ENCODE measurements around the gene CTSO. TPM values are rescaled to one million over a fixed set of nuclear protein-coding genes. Genes with fewer than 3 reads are reported as not detected.

The CTSO gene, protein sequence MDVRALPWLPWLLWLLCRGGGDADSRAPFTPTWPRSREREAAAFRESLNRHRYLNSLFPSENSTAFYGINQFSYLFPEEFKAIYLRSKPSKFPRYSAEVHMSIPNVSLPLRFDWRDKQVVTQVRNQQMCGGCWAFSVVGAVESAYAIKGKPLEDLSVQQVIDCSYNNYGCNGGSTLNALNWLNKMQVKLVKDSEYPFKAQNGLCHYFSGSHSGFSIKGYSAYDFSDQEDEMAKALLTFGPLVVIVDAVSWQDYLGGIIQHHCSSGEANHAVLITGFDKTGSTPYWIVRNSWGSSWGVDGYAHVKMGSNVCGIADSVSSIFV
- total RNA-seq: 1 to 10 TPM; 4.6 to 4.7 TPM

DNA sequence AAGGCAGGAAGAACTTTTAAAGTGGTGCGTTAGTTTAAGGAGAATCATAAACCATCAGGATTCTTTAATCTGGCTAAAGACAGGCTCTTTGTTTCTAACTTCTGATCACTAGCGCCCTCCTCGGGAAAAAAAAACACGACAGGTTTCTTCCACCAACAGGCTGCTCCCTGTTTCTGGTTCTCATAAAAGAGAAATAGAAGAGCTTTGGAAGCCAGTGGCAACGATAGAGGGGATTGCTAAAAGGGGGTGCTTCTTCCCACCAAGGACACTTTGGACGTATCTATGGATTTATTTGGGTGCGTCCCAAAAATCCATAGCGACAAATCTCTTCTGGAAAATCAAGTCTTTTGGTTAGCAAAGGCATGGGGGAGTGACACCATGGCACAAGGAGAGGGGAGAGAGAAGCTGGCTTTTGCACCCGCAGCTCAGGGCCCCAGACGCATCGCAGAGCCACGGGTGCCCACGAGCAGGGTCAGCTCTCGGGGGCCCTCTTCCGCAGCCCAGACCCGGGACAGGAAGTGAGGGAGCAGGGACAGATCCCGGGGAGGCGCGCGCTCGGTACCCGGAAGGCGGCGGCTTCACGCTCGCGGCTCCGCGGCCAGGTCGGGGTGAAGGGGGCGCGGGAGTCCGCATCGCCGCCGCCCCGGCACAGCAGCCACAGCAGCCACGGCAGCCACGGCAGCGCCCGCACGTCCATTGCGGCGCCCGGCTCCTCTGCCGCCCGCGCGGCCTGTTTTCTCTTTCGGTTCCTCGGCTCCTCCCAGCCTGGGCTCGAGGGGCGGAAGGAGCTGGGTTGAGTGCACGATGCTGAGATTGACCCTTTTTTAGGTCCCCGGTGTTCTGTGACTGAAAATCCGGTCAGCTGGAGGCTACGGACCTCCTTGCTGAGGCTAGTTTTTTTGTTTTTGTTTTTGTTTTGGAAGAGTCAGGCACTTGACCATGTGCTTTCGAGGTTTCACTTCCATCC, at the start of gene CTSO:
CTSO (minus strand) TSS at position 716 of the 967 bp plus-strand sequence; CDS start at position 697, 19 bp downstream.
- no peaks in the 10 kb centered on the region for H3K9me3 Mint-ChIP-seq
- H3K4me3 Mint-ChIP-seq: peak within 1 kb of the TSS; percentile 95
- peaks cover 33% of the 10 kb centered on the region for H3K4me1 Mint-ChIP-seq
- peak; percentile 78 for DNase-seq
- H3K27me3 Mint-ChIP-seq: no peaks in the 10 kb centered on the region
- peak within 1 kb of the TSS; percentile 98 for H3K27ac Mint-ChIP-seq
- peaks cover 2% of the 10 kb centered on the region for H3K36me3 Mint-ChIP-seq

DNA sequence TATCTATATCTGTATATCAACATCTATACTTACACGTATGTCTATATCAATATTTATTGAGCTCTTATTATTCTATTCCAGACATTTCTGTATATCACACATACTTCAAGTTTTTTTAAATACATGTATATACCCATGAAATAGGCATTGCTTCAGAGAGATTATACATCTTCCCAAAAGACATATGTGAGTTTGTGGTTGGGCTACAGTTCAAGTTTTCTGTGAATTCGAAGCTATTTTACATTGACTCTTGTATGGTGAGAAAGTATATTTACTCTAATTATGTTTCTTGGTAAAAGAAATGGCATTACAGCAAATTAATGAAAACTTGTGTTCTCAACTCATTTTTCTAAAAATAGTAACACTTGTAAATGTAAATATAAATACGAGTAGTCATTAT, 46.8 kb upstream of the CTSO start:
- DNase-seq: no peak
- H3K9me3 Mint-ChIP-seq: peaks cover 3% of the 10 kb centered on the region
- H3K36me3 Mint-ChIP-seq: no peaks in the 10 kb centered on the region
- no peak overlapping the region for H3K27ac Mint-ChIP-seq
- peaks cover 4% of the 10 kb centered on the region for H3K27me3 Mint-ChIP-seq
- H3K4me3 Mint-ChIP-seq: no peak overlapping the region
- no peaks in the 10 kb centered on the region for H3K4me1 Mint-ChIP-seq

DNA sequence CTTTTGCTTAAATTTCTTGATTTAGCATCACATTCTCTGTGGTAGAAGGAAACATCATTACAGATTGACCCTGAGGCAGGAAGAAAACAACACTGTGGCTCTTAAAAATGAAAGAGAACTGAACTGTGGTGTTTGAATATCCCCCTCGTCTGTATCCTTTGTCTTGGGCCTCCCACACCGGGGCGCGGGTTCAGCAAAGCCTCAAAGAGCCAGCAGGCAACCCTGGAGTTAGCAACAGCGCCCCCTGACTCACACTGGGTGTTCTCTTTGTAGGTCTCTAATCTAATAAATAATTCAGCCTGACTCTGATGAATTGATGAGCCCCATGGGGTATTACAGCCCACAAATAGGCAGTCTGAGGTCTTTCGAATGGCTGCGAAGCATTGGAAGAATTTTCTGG, 46.1 kb upstream of the CTSO start:
- H3K4me1 Mint-ChIP-seq: no peaks in the 10 kb centered on the region
- peak; percentile 2 for DNase-seq
- H3K4me3 Mint-ChIP-seq: no peak overlapping the region
- no peaks in the 10 kb centered on the region for H3K36me3 Mint-ChIP-seq
- no peak overlapping the region for H3K27ac Mint-ChIP-seq
- H3K27me3 Mint-ChIP-seq: peaks cover 4% of the 10 kb centered on the region
- H3K9me3 Mint-ChIP-seq: peaks cover 3% of the 10 kb centered on the region

DNA sequence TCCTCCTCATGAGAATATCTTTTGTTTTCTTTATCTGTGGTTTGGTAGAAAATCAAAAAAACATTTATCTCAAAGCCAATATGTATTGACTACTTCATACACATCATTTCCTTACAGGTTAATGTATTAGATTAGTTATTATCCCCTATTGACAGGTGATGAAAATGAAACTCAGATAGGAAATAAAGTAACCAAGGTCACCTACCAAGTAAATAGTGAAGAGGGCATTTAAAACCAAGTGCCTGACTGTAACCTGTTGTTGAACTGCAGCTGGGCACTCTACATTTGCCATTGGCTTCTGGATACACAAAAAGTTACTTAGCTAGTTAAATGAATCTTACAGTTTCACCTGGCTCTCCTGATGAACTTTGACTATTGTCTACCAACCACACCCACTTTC, 41.4 kb upstream of the CTSO start:
- H3K27me3 Mint-ChIP-seq: peaks cover 8% of the 10 kb centered on the region
- H3K36me3 Mint-ChIP-seq: no peaks in the 10 kb centered on the region
- DNase-seq: no peak
- H3K9me3 Mint-ChIP-seq: no peaks in the 10 kb centered on the region
- no peaks in the 10 kb centered on the region for H3K4me1 Mint-ChIP-seq
- no peak overlapping the region for H3K27ac Mint-ChIP-seq
- no peak overlapping the region for H3K4me3 Mint-ChIP-seq

DNA sequence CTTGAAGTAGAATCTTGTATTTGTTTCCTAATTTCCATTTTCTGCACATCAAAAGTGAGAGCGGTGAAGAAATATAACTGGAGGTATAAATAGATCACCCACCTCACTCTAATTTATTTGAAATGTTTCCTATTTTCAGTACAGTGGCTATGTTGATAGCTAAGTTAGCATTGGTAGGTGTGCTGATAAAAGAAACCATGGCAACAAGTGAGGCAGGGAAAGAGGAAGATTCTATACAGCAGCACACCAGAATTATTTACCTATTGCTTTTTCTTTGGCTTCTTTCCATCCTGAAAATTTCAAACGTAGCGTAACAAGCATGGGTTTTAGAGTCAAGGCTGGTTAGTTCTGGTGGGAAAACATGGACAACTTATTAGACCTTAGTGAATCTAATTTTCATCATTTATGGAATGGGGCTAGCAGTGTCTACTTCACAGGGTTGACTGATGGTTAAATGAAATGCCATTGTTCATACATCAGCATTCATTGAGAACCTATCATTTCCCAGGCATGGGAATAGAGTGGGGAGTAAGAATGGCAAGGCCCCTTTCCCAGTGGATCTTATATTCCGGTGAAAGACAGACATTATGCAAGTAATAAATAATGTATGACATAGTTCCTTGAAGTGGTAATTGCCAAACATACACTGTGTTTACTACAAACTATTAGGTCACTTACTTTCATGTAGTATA, 30.6 kb upstream of the CTSO start:
- no peaks in the 10 kb centered on the region for H3K4me1 Mint-ChIP-seq
- H3K27me3 Mint-ChIP-seq: peaks cover 10% of the 10 kb centered on the region
- no peak overlapping the region for H3K4me3 Mint-ChIP-seq
- no peak for DNase-seq
- H3K27ac Mint-ChIP-seq: no peak overlapping the region
- no peaks in the 10 kb centered on the region for H3K36me3 Mint-ChIP-seq
- H3K9me3 Mint-ChIP-seq: peaks cover 1% of the 10 kb centered on the region

DNA sequence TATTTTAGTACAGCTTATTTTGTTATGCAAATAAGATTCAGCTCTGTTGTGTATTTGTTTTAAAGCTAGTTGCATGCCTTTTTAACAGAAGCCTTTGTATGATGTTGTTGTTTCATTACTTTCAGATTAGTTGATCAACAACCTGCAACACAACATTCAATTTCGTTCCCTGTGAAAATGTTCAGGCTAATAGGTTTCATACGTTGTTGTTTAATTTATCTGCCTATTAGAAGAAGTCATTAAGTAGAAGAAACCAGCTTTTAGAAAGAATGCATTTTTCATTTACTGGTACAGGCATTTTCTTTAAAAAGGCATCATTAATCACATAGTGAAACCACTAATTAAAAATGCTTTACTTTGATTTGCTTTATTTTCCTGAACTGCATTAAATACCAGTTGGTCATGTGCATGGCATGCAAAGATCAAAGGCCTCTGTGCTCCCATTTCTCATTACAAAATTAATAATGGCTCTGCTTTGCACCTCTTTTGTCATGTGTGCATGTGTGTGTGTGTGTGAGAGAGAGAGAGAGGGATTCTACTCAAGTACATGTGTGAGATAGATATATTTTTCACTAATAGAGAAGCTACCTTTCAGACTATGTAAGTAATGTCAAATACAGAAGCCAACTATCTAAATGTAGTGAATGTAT, 29.2 kb upstream of the CTSO start:
- Mint-ChIP-seq H3K4me1 (no peaks in the 10 kb centered on the region), H3K27ac (no peak overlapping the region), H3K36me3 (no peaks in the 10 kb centered on the region), H3K27me3 (peaks cover 6% of the 10 kb centered on the region), H3K4me3 (no peak overlapping the region), H3K9me3 (peaks cover 5% of the 10 kb centered on the region)
- DNase-seq: no peak

DNA sequence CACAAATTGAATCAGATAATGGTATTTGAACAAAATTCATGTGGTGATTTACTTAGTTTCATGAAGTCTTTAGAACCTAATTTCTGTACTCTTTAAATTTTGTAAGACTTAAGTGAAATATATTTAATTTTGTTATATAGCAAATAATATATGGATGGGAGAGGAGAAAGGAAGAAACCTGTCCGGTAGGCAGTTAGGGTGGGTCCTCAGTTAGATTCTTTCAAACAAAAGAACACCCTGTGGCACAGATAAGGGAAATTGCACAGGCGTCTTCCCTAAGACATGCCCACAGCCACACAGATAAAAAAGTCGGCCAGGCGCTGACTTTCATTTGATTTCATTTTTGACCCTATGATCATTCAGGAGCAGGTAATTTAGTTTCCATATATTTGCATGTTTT, 25.1 kb upstream of the CTSO start:
- no peak overlapping the region for H3K4me3 Mint-ChIP-seq
- no peaks in the 10 kb centered on the region for H3K36me3 Mint-ChIP-seq
- H3K27me3 Mint-ChIP-seq: peaks cover 15% of the 10 kb centered on the region
- no peak for DNase-seq
- H3K9me3 Mint-ChIP-seq: peaks cover 7% of the 10 kb centered on the region
- H3K27ac Mint-ChIP-seq: no peak overlapping the region
- H3K4me1 Mint-ChIP-seq: no peaks in the 10 kb centered on the region

DNA sequence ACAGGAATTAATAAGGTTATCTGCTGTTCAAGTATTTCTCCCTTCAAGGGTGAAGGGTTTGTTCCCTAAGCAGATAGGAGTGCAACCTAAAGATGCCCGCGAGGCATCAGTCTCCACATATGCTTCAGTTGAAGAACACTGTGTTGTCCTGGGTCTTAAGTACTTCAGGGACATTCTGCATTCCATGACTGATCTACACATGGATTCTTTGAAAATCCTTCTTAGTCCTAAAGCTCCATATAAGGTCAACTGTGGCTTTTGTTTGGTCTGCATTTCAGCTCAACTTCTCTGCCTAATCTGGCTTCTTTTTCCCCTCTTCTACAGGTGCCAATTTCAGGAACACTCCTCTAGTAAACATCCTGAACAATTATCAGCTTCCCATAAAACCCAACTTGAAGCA, 21.8 kb upstream of the CTSO start:
- no peaks in the 10 kb centered on the region for H3K4me1 Mint-ChIP-seq
- H3K27ac Mint-ChIP-seq: no peak overlapping the region
- H3K9me3 Mint-ChIP-seq: peaks cover 7% of the 10 kb centered on the region
- no peaks in the 10 kb centered on the region for H3K36me3 Mint-ChIP-seq
- DNase-seq: no peak
- H3K4me3 Mint-ChIP-seq: no peak overlapping the region
- H3K27me3 Mint-ChIP-seq: peaks cover 14% of the 10 kb centered on the region

DNA sequence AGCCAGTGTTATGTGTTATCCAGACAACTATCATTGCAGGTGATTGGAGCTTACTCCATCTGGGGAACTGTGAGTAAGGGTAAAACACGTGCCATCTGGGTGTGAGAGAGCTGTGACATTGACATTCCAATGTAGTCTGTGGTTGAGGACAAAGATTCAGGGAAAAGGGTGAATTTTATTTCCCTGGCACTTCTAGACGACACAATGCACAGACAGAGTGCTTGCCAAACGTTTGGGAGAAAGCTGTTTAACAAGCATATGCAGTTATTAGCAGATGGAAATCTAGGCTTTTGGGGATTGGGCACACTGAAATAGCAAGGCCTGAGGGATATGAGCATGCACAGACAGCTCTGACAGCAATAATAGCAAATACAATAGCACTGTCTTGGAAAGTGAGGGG, 21.3 kb upstream of the CTSO start:
- DNase-seq: no peak
- peaks cover 13% of the 10 kb centered on the region for H3K27me3 Mint-ChIP-seq
- H3K36me3 Mint-ChIP-seq: no peaks in the 10 kb centered on the region
- no peaks in the 10 kb centered on the region for H3K4me1 Mint-ChIP-seq
- H3K27ac Mint-ChIP-seq: no peak overlapping the region
- H3K9me3 Mint-ChIP-seq: peaks cover 7% of the 10 kb centered on the region
- no peak overlapping the region for H3K4me3 Mint-ChIP-seq

DNA sequence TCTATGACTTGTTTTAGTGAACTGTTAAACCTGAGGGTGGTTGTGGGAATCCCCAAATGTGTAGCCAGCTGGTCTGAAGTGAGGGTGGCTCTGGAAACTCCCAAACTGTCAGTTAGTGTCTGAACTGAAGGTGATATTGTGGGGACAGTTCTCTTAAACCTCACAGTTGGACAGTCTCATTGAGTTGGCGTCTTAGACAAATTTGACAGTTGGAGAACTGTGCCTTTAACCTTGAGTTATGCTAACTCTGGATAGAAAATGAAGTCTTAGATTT, 20.7 kb upstream of the CTSO start:
- no peak overlapping the region for H3K27ac Mint-ChIP-seq
- H3K27me3 Mint-ChIP-seq: peaks cover 18% of the 10 kb centered on the region
- no peak overlapping the region for H3K4me3 Mint-ChIP-seq
- H3K9me3 Mint-ChIP-seq: peaks cover 7% of the 10 kb centered on the region
- no peaks in the 10 kb centered on the region for H3K4me1 Mint-ChIP-seq
- DNase-seq: no peak
- no peaks in the 10 kb centered on the region for H3K36me3 Mint-ChIP-seq

DNA sequence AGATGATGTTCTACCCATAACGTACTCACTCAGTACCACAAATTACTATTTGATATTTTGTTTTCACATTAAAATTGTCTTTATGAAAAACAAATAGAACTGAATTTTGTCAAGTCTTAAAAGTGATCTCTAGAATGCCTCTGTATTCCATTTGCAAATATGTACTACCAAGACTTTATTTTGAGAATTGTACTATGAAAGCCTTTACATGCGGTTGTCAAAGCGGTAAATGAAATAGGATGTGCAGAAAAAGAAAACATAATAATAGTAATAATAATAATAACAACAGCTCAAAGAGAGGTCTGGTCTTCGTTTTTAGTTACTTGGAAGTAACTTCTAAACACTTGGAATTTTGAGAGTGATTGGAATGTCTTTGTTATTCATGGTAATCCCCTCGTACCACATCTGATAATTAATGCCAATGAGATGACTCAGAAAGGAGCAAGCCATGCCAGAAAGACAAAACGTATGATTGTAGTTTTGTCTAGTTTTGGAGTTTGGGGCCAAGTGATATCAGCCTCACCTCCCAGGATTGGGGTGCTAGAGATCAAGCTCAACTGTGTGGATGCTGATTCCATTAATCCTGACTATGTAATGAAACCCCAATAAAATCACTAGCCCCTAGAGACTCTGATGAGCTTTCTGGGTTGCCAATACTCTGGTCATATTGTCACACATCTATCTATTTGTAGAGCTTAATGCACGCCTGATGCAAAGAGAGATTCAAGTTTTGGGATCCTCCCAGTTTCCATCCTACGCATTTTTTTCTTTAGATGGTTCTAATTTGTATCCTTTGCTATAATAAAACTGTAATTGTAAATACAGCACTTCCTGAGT, 20.2 kb upstream of the CTSO start:
- peaks cover 2% of the 10 kb centered on the region for H3K9me3 Mint-ChIP-seq
- H3K27ac Mint-ChIP-seq: no peak overlapping the region
- peaks cover 18% of the 10 kb centered on the region for H3K27me3 Mint-ChIP-seq
- DNase-seq: no peak
- no peaks in the 10 kb centered on the region for H3K36me3 Mint-ChIP-seq
- no peaks in the 10 kb centered on the region for H3K4me1 Mint-ChIP-seq
- H3K4me3 Mint-ChIP-seq: no peak overlapping the region

DNA sequence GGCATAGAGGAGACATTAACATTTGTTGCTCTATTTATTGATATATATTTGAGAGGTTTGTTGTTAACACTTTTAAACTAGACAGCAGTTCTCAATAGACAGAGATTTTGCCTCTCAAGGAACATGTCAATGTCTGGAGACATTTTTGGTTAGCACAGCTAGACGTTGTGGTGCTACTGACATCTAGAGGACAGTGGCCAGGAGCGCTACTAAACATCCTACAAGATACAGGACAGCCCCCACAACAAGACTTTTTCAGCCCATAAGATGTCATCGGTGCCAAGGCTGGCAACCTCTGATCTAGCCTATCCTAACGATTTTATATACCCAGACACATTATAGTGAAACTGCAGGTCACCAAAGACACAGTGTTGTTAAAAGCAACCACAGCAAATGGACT, 18.4 kb upstream of the CTSO start:
- no peaks in the 10 kb centered on the region for H3K4me1 Mint-ChIP-seq
- peaks cover 26% of the 10 kb centered on the region for H3K27me3 Mint-ChIP-seq
- no peaks in the 10 kb centered on the region for H3K36me3 Mint-ChIP-seq
- no peaks in the 10 kb centered on the region for H3K9me3 Mint-ChIP-seq
- no peak for DNase-seq
- no peak overlapping the region for H3K4me3 Mint-ChIP-seq
- no peak overlapping the region for H3K27ac Mint-ChIP-seq

DNA sequence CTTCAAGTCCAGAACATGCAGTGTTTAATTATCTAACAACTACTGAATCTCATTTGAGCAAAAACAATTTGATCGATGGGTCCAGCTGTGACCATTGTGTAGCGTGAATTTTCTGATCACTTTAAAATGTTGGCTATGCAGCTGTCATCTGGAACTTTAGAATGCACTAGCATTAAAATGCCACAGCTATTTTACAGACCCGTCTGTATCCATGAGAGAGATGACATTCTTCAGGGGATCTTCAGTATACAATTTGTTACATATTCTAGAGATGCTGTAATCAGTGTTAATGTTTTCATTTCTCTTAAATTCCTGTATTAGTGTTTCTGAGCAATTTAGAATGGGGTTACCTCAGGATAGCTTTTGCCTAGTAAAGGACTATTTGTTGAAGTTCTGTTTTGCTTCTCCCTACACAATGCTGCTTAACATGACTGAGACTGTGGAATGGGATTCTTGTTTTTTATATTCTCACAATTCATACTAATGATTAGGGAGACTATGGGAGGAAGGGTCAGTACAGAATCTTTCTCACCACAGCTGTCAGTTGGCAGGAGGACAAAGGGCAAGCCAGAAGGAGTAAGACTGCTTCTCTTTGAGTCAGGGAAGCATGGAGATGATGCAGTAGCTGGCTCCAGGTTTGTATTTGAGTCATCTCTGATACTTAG, 13.2 kb upstream of the CTSO start:
- no peak overlapping the region for H3K4me3 Mint-ChIP-seq
- H3K27me3 Mint-ChIP-seq: peaks cover 18% of the 10 kb centered on the region
- H3K36me3 Mint-ChIP-seq: no peaks in the 10 kb centered on the region
- H3K27ac Mint-ChIP-seq: no peak overlapping the region
- peaks cover 7% of the 10 kb centered on the region for H3K4me1 Mint-ChIP-seq
- DNase-seq: no peak
- H3K9me3 Mint-ChIP-seq: no peaks in the 10 kb centered on the region

DNA sequence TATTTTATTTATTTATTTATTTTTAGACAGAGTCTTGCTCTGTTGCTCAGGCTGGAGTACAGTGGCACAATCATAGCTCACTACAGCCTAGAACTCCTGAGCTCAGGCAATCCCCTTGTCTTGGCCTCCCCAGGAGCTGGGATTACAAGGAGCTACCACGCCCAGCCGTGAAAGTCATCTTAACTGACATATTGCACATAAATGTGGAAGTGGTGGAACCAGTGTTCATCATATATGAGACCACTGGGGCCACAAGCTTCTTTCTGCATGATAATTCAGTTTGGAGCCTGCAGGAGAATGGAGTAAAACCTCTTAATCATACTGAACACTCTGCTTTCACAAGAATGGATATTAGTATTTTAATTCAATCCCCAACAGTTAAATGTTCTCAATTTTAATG, 12.5 kb upstream of the CTSO start:
- H3K27me3 Mint-ChIP-seq: peaks cover 18% of the 10 kb centered on the region
- no peak for DNase-seq
- no peaks in the 10 kb centered on the region for H3K36me3 Mint-ChIP-seq
- no peak overlapping the region for H3K4me3 Mint-ChIP-seq
- H3K27ac Mint-ChIP-seq: no peak overlapping the region
- peaks cover 7% of the 10 kb centered on the region for H3K4me1 Mint-ChIP-seq
- no peaks in the 10 kb centered on the region for H3K9me3 Mint-ChIP-seq
